Coronary artery (tissue), 2 donors: ENCODE data around the gene TUBB1.
A peak's percentile ranks its signal among the peaks of the same experiment; 100 is the strongest.

Experiments
- DNase-seq: peaks from one replicate; pipeline ENCODE4 v3.0.0-alpha.2; 2017; ENCODE audit warnings: low spot score
- H3K27ac ChIP-seq, 2 donors: fragments of 200-600 bp; sonication (generic); one replicate each; pipeline ENCODE4 v1.5.1; 2016 to 2019
- H3K4me3 ChIP-seq: fragments of 200-600 bp; sonication (generic); 2 replicates; pipeline ENCODE4 v1.5.1; 2016; ENCODE audit warnings: mild to moderate bottlenecking, moderate library complexity
- CTCF ChIP-seq: fragments of 200-600 bp; sonication (generic); IDR thresholded peaks from one replicate; pipeline ENCODE4 v1.5.1; 2019; ENCODE audit warnings: antibody characterized with exemption

TUBB1 gene

GRCh38 chr20:59002874-59003399 lies 16.3 kb upstream of the TUBB1 start:
- DNase-seq = no peak
- Histone ChIP-seq H3K4me3 (no peak overlapping the region), H3K27ac (no peak overlapping the region)
- TF ChIP-seq CTCF = no peak

GRCh38 chr20:59003836-59004492 lies 15.3 kb upstream of the TUBB1 start:
- no peak for TF ChIP-seq CTCF
- no peak for DNase-seq
- H3K4me3 ChIP-seq = peak overlapping the region; percentile 89
- peak overlapping the region; percentile 83 to 93 for H3K27ac ChIP-seq

- H3K27ac ChIP-seq = peak overlapping the region; percentile 83 to 93
- no peak for TF ChIP-seq CTCF
- no peak for DNase-seq
- peak overlapping the region; percentile 89 for H3K4me3 ChIP-seq
These were observed 14.8 kb upstream of the TUBB1 start for GRCh38 chr20:59004493-59004762.

GRCh38 chr20:59004763-59005522 lies 14.3 kb upstream of the TUBB1 start:
- peak overlapping the region; percentile 83 to 93 for H3K27ac ChIP-seq
- peak; percentile 75 for DNase-seq
- TF ChIP-seq CTCF = no peak
- peak overlapping the region; percentile 89 for H3K4me3 ChIP-seq

GRCh38 chr20:59005523-59006166 lies 13.6 kb upstream of the TUBB1 start:
- H3K27ac ChIP-seq = peak overlapping the region; percentile 83 to 93
- TF ChIP-seq CTCF = no peak
- peak overlapping the region; percentile 89 for H3K4me3 ChIP-seq
- peak; percentile 69 for DNase-seq

- H3K4me3 ChIP-seq = peak overlapping the region; percentile 89
- peak overlapping the region; percentile 83 to 93 for H3K27ac ChIP-seq
- no peak for TF ChIP-seq CTCF
- DNase-seq = no peak
These were observed 12.9 kb upstream of the TUBB1 start for GRCh38 chr20:59006167-59006863.
